ENCODE data around the gene EIF1. TPM values are rescaled to one million over a fixed set of nuclear protein-coding genes. Genes with fewer than 3 reads are reported as not detected.
"Not testable (repeated sequence)": the region's sequence is repeated elsewhere in the genome, so short reads cannot be mapped to it uniquely, and the experiment has no call there.

EIF1 gene
- polyA plus RNA-seq, 1 donor: 791 TPM

GRCh38 chr17:41664587-41665565, 23.8 kb upstream of the EIF1 start:
- Histone ChIP-seq H3K36me3 (ENCODE audit: control insufficient read depth, insufficient read depth, low read length) (no peaks in the 10 kb centered on the region), H3K27me3 (ENCODE audit: control insufficient read depth, insufficient read depth, low read length) (no peaks in the 10 kb centered on the region), H3K4me1 (ENCODE audit: control insufficient read depth, insufficient read depth, low read length) (peaks cover 13% of the 10 kb centered on the region), H3K9me3 (ENCODE audit: control insufficient read depth, low read depth, low read length) (peaks cover 2% of the 10 kb centered on the region), H3K27ac (ENCODE audit: low read length) (no peak overlapping the region), H3K4me3 (ENCODE audit: low read length) (peak overlapping the region; percentile 47)
- WGBS (ENCODE audit: insufficient coverage, low lambda C conversion rate): no CpG with 5 or more reads among the region's 15 CpGs
- no peak for DNase-seq

GRCh38 chr17:41665566-41666236, 23.0 kb upstream of the EIF1 start:
- peak; percentile 87 for DNase-seq
- Histone ChIP-seq H3K4me1 (ENCODE audit: control insufficient read depth, insufficient read depth, low read length) (peaks cover 13% of the 10 kb centered on the region), H3K9me3 (ENCODE audit: control insufficient read depth, low read depth, low read length) (peaks cover 2% of the 10 kb centered on the region), H3K36me3 (ENCODE audit: control insufficient read depth, insufficient read depth, low read length) (no peaks in the 10 kb centered on the region), H3K27ac (ENCODE audit: low read length) (peak overlapping the region; percentile 60), H3K4me3 (ENCODE audit: low read length) (peak overlapping the region; percentile 47), H3K27me3 (ENCODE audit: control insufficient read depth, insufficient read depth, low read length) (no peaks in the 10 kb centered on the region)
- WGBS (ENCODE audit: insufficient coverage, low lambda C conversion rate): no CpG with 5 or more reads among the region's 39 CpGs

- Histone ChIP-seq H3K27me3 (ENCODE audit: control insufficient read depth, insufficient read depth, low read length) (no peaks in the 10 kb centered on the region), H3K36me3 (ENCODE audit: control insufficient read depth, insufficient read depth, low read length) (no peaks in the 10 kb centered on the region), H3K9me3 (ENCODE audit: control insufficient read depth, low read depth, low read length) (peaks cover 2% of the 10 kb centered on the region), H3K4me1 (ENCODE audit: control insufficient read depth, insufficient read depth, low read length) (peaks cover 13% of the 10 kb centered on the region), H3K27ac (ENCODE audit: low read length) (peak overlapping the region; percentile 60), H3K4me3 (ENCODE audit: low read length) (peak overlapping the region; percentile 47)
- peak; percentile 41 to 73 for DNase-seq
- WGBS (ENCODE audit: insufficient coverage, low lambda C conversion rate): no CpG with 5 or more reads among the region's 11 CpGs
Observed at GRCh38 chr17:41666237-41666641, 22.4 kb upstream of the EIF1 start.

GRCh38 chr17:41666708-41667279, 21.9 kb upstream of the EIF1 start:
- no peaks in the 10 kb centered on the region for H3K27me3 ChIP-seq (ENCODE audit: control insufficient read depth, insufficient read depth, low read length)
- peaks cover 2% of the 10 kb centered on the region for H3K9me3 ChIP-seq (ENCODE audit: control insufficient read depth, low read depth, low read length)
- H3K4me1 ChIP-seq (ENCODE audit: control insufficient read depth, insufficient read depth, low read length): peaks cover 13% of the 10 kb centered on the region
- H3K36me3 ChIP-seq (ENCODE audit: control insufficient read depth, insufficient read depth, low read length): no peaks in the 10 kb centered on the region
- DNase-seq: peak; percentile 73 to 79
- WGBS (ENCODE audit: insufficient coverage, low lambda C conversion rate): no CpG with 5 or more reads among the region's 23 CpGs
- H3K4me3 ChIP-seq (ENCODE audit: low read length): peak overlapping the region; percentile 47
- H3K27ac ChIP-seq (ENCODE audit: low read length): no peak overlapping the region

- 83% methylated on average over 1 of the region's 23 CpGs for WGBS (ENCODE audit: insufficient coverage, low lambda C conversion rate)
- H3K9me3 ChIP-seq (ENCODE audit: control insufficient read depth, low read depth, low read length): peaks cover 2% of the 10 kb centered on the region
- no peaks in the 10 kb centered on the region for H3K36me3 ChIP-seq (ENCODE audit: control insufficient read depth, insufficient read depth, low read length)
- H3K4me3 ChIP-seq (ENCODE audit: low read length): no peak overlapping the region
- DNase-seq: no peak
- H3K27ac ChIP-seq (ENCODE audit: low read length): no peak overlapping the region
- H3K4me1 ChIP-seq (ENCODE audit: control insufficient read depth, insufficient read depth, low read length): peaks cover 13% of the 10 kb centered on the region
- H3K27me3 ChIP-seq (ENCODE audit: control insufficient read depth, insufficient read depth, low read length): no peaks in the 10 kb centered on the region
Observed at GRCh38 chr17:41667280-41668041, 21.2 kb upstream of the EIF1 start.

- Histone ChIP-seq H3K36me3 (ENCODE audit: control insufficient read depth, insufficient read depth, low read length) (no peaks in the 10 kb centered on the region), H3K4me1 (ENCODE audit: control insufficient read depth, insufficient read depth, low read length) (peaks cover 13% of the 10 kb centered on the region)
- 100% methylated on average over 1 of the region's 7 CpGs for WGBS (ENCODE audit: insufficient coverage, low lambda C conversion rate)
Observed at GRCh38 chr17:41672153-41672552, 16.5 kb upstream of the EIF1 start.

GRCh38 chr17:41675157-41676057, 13.3 kb upstream of the EIF1 start:
- not testable (repeated sequence) for DNase-seq; H3K36me3 ChIP-seq (ENCODE audit: control insufficient read depth, insufficient read depth, low read length); H3K27me3 ChIP-seq (ENCODE audit: control insufficient read depth, insufficient read depth, low read length); H3K4me3 ChIP-seq (ENCODE audit: low read length); H3K27ac ChIP-seq (ENCODE audit: low read length); H3K9me3 ChIP-seq (ENCODE audit: control insufficient read depth, low read depth, low read length)
- peaks cover 11% of the 10 kb centered on the region for H3K4me1 ChIP-seq (ENCODE audit: control insufficient read depth, insufficient read depth, low read length)
- WGBS (ENCODE audit: insufficient coverage, low lambda C conversion rate): no CpG with 5 or more reads among the region's 7 CpGs

More at GRCh38 chr17:41672153-41672552, 16.5 kb upstream of the EIF1 start:
- H3K27ac ChIP-seq (ENCODE audit: low read length): no peak overlapping the region
- no peaks in the 10 kb centered on the region for H3K27me3 ChIP-seq (ENCODE audit: control insufficient read depth, insufficient read depth, low read length)
- no peak for DNase-seq
- no peaks in the 10 kb centered on the region for H3K9me3 ChIP-seq (ENCODE audit: control insufficient read depth, low read depth, low read length)
- no peak overlapping the region for H3K4me3 ChIP-seq (ENCODE audit: low read length)

GRCh38 chr17:41676058-41676419, 12.6 kb upstream of the EIF1 start:
- Histone ChIP-seq H3K36me3 (ENCODE audit: control insufficient read depth, insufficient read depth, low read length) (no peaks in the 10 kb centered on the region), H3K9me3 (ENCODE audit: control insufficient read depth, low read depth, low read length) (peaks cover 2% of the 10 kb centered on the region), H3K27me3 (ENCODE audit: control insufficient read depth, insufficient read depth, low read length) (no peaks in the 10 kb centered on the region), H3K4me1 (ENCODE audit: control insufficient read depth, insufficient read depth, low read length) (peaks cover 11% of the 10 kb centered on the region), H3K4me3 (ENCODE audit: low read length) (no peak overlapping the region), H3K27ac (ENCODE audit: low read length) (no peak overlapping the region)
- WGBS (ENCODE audit: insufficient coverage, low lambda C conversion rate): 30% methylated on average over 2 of the region's 3 CpGs
- no peak for DNase-seq

GRCh38 chr17:41678411-41678906, 10.2 kb upstream of the EIF1 start:
- Histone ChIP-seq H3K4me1 (ENCODE audit: control insufficient read depth, insufficient read depth, low read length) (peaks cover 11% of the 10 kb centered on the region), H3K9me3 (ENCODE audit: control insufficient read depth, low read depth, low read length) (peaks cover 2% of the 10 kb centered on the region), H3K36me3 (ENCODE audit: control insufficient read depth, insufficient read depth, low read length) (no peaks in the 10 kb centered on the region), H3K27ac (ENCODE audit: low read length) (peak overlapping the region; percentile 49), H3K27me3 (ENCODE audit: control insufficient read depth, insufficient read depth, low read length) (no peaks in the 10 kb centered on the region), H3K4me3 (ENCODE audit: low read length) (peak overlapping the region; percentile 1)
- 100% methylated on average over 1 of the region's 2 CpGs for WGBS (ENCODE audit: insufficient coverage, low lambda C conversion rate)
- peak in 1 of 2 donors; percentile 43 for DNase-seq
